HepG2 (cell line): ENCODE measurements around the gene TGFBI. TPM values are rescaled to one million over a fixed set of nuclear protein-coding genes. Genes with fewer than 3 reads are reported as not detected.

Source experiments
- ATAC-seq: fragments of 200-7000 bp; cut with Tn5 transposase; 3 replicates; pipeline ENCODE4 v1.9.1; 2020; ENCODE audit warnings: mild to moderate bottlenecking, moderate library complexity
- BruUV-seq: library from RNA; stranded (reverse); fragments of 400-500 nt; replicated peaks from 2 replicates; lab custom pipeline; 2021; lab: Mats Ljungman, UMichigan
- CTCF ChIA-PET: fragments of 300-600 bp; formaldehyde crosslinking; extraction: SDS; loops from one replicate; lab custom pipeline; 2021; ENCODE audit warnings: low total read pairs, inconsistent platforms, low intra/inter-chr PET ratio; lab: Yijun Ruan, JAX
- POLR2A ChIA-PET: fragments of 350-600 bp; sonication (Branson Sonifier 250); formaldehyde crosslinking; loops from one replicate; lab custom pipeline; 2020; ENCODE audit warnings: antibody characterized with exemption, inconsistent platforms; lab: Yijun Ruan, JAX
- DNase-seq: peaks from one replicate; pipeline ENCODE4 v3.0.0-alpha.2; 2015; ENCODE audit warnings: low spot score
- FAIRE-seq: peaks from 3 replicates; lab custom pipeline; 2011; peaks lifted over from hg19 to GRCh38; lab: Jason Lieb, UNC
- H2AFZ ChIP-seq: one replicate; pipeline ENCODE4 v1.6.1; 2011; ENCODE audit warnings: low read length, inconsistent platforms
- H3K27ac ChIP-seq: fragments of 300-600 bp; 3 replicates; pipeline ENCODE4 v1.8.0; 2011; ENCODE audit warnings: mixed run types, mild to moderate bottlenecking, mixed read lengths, low read length, inconsistent platforms; ENCODE audit not compliant: insufficient read depth; ENCODE audit errors: extremely low read length
- H3K27me3 ChIP-seq, 2 experiments: fragments of 200-600 bp in 1 of 2; 2 replicates in 1 of 2; 3 replicates in 1 of 2; pipeline versions ENCODE4 v1.6.0 to v1.8.0; 2011; ENCODE audit warnings: low read length in 2 of 2, mild to moderate bottlenecking in 2 of 2, moderate library complexity in 2 of 2, inconsistent platforms in 1 of 2; ENCODE audit not compliant: insufficient read depth in 2 of 2, control insufficient read depth in 1 of 2
- H3K36me3 ChIP-seq, 2 experiments: fragments of 200-600 bp in 1 of 2; replicated peaks in 1 of 2; 2 replicates in 1 of 2; 3 replicates in 1 of 2; pipeline versions ENCODE4 v1.5.1 to v1.8.0; 2011; ENCODE audit warnings: low read length in 2 of 2, inconsistent platforms in 1 of 2; ENCODE audit not compliant: insufficient read depth in 2 of 2, control insufficient read depth in 1 of 2
- H3K4me1 ChIP-seq: 2 replicates; pipeline ENCODE4 v1.5.1; 2012; ENCODE audit warnings: low read length, inconsistent platforms; ENCODE audit not compliant: insufficient read depth
- H3K4me2 ChIP-seq: 2 replicates; pipeline ENCODE4 v1.6.0; 2011; ENCODE audit warnings: low read depth, low read length, inconsistent platforms
- H3K4me3 ChIP-seq, 3 experiments: fragments of 200-600 bp in 1 of 3; sonication (generic), shearing (Covaris generic) in 1 of 3; replicated peaks in 1 of 3; 2 replicates each; pipeline ENCODE4 v1.5.1; 2011 to 2016; ENCODE audit warnings: low read length in 3 of 3, inconsistent platforms in 2 of 3, low read depth in 2 of 3, mild to moderate bottlenecking in 2 of 3, control low read depth in 1 of 3, mixed read lengths in 1 of 3; ENCODE audit not compliant: insufficient read depth in 1 of 3
- H3K79me2 ChIP-seq: one replicate; pipeline ENCODE4 v1.6.1; 2011; ENCODE audit warnings: low read length, inconsistent platforms; ENCODE audit not compliant: insufficient read depth
- H3K9ac ChIP-seq: 2 replicates; pipeline ENCODE4 v1.6.0; 2011; ENCODE audit warnings: mild to moderate bottlenecking, low read depth, low read length, inconsistent platforms; ENCODE audit not compliant: insufficient read depth
- H3K9me3 ChIP-seq: 2 replicates; pipeline ENCODE4 v1.5.1; 2012; ENCODE audit warnings: mild to moderate bottlenecking, low read length
- H4K20me1 ChIP-seq: 2 replicates; pipeline ENCODE4 v1.6.0; 2011; ENCODE audit warnings: inconsistent platforms, mild to moderate bottlenecking, low read length, moderate library complexity; ENCODE audit not compliant: insufficient read depth
- EHMT2 ChIP-seq: fragments of 200-600 bp; sonication (generic); IDR thresholded peaks from 2 replicates; pipeline ENCODE4 v1.7.0; 2017; ENCODE audit warnings: antibody characterized with exemption, low read depth, low read length, borderline replicate concordance
- HNRNPH1 ChIP-seq: fragments of 200-400 bp; formaldehyde crosslinking; optimal IDR thresholded peaks from 2 replicates; pipeline ENCODE3; 2017; ENCODE audit warnings: mild to moderate bottlenecking, low read depth, low read length
- MEIS2 ChIP-seq: sonication (generic); formaldehyde crosslinking; IDR thresholded peaks from 2 replicates; pipeline ENCODE4 v1.9.0; 2021; ENCODE audit warnings: mild to moderate bottlenecking, missing genetic modification reagents
- SPEN ChIP-seq: sonication (generic); formaldehyde crosslinking; IDR thresholded peaks from 2 replicates; pipeline ENCODE4 v1.5.1; 2020; ENCODE audit warnings: low read depth, mild to moderate bottlenecking, missing genetic modification reagents
- ZNF329 ChIP-seq: sonication (generic); formaldehyde crosslinking; IDR thresholded peaks from 2 replicates; pipeline ENCODE4 v1.9.0; 2021; ENCODE audit warnings: low read depth, mild to moderate bottlenecking, missing genetic modification reagents
- ZNF546 ChIP-seq: sonication (generic); formaldehyde crosslinking; conservative IDR thresholded peaks from 2 replicates; pipeline ENCODE4 v1.8.1; 2023; ENCODE audit warnings: mild to moderate bottlenecking, missing genetic modification reagents
- WGBS: methylation state at CpG from one replicate; pipeline ENCODE4 v1.1.6; 2017; ENCODE audit warnings: low lambda C conversion rate; 5-methylcytosine and 5-hydroxymethylcytosine counted together
- in situ Hi-C: cut with HindIII; loops from 2 replicates; pipeline ENCODE4 v1.10.0; 2017; ENCODE audit warnings: low pct_unique_long_range_greater_than_20kb; ENCODE audit not compliant: extremely low pct_ligation_motif_present
- intact Hi-C: fragments of 100-400 bp; cut with micrococcal nuclease; formaldehyde crosslinking; loops from one replicate; pipeline ENCODE4 v1.10.0; 2022; ENCODE audit not compliant: unreplicated experiment
- polyA plus RNA-seq, 8 experiments: library from polyadenylated mRNA; depleted of rRNA in 3 of 8; stranded (reverse) in 7 of 8; unstranded in 1 of 8; fragments of >200 nt; fragmentation: Illumina TruSeq in 4 of 8; extraction: Trizol in 4 of 8; gene quantifications; 2 replicates each; pipeline versions ENCODE4 v1.2.1 to v1.2.3, GENCODE V29; 2011 to 2016; ENCODE audit warnings: low read depth in 4 of 8, missing spikeins in 1 of 8, mixed read lengths in 1 of 8; ENCODE audit not compliant: insufficient read depth in 1 of 8
- total RNA-seq, 5 experiments: library from RNA; depleted of rRNA; stranded (reverse); fragments of >200 nt; fragmentation: Illumina TruSeq; extraction: Trizol; gene quantifications; 2 replicates each; pipeline ENCODE4 v1.2.3, GENCODE V29; 2016; ENCODE audit warnings: low read depth in 1 of 5
- TF ChIP-seq, protein P1 (sequence below): sonication (generic); formaldehyde crosslinking; IDR thresholded peaks from 2 replicates; pipeline ENCODE4 v1.4.0; 2020; ENCODE audit warnings: mild to moderate bottlenecking, missing genetic modification reagents
- TF ChIP-seq, protein P2 (sequence below): sonication (generic); formaldehyde crosslinking; IDR thresholded peaks from 2 replicates; pipeline ENCODE4 v1.5.0; 2020; ENCODE audit warnings: mild to moderate bottlenecking, low read depth, missing genetic modification reagents, borderline replicate concordance
- TF ChIP-seq, protein P3 (sequence below): sonication (generic); formaldehyde crosslinking; IDR thresholded peaks from 2 replicates; pipeline ENCODE4 v1.5.0; 2020; ENCODE audit warnings: missing genetic modification reagents
- TF ChIP-seq, protein P4 (sequence below): fragments of 450-650 bp; IDR thresholded peaks from 2 replicates; pipeline ENCODE4 v1.6.1; 2017; ENCODE audit warnings: mild to moderate bottlenecking

TGFBI gene
- total and polyA plus RNA-seq, 2 of the 13 experiments (the other 11 are each of a cell fraction or from before 2014, with no cell fraction given) = 275 to 457 TPM

DNA sequence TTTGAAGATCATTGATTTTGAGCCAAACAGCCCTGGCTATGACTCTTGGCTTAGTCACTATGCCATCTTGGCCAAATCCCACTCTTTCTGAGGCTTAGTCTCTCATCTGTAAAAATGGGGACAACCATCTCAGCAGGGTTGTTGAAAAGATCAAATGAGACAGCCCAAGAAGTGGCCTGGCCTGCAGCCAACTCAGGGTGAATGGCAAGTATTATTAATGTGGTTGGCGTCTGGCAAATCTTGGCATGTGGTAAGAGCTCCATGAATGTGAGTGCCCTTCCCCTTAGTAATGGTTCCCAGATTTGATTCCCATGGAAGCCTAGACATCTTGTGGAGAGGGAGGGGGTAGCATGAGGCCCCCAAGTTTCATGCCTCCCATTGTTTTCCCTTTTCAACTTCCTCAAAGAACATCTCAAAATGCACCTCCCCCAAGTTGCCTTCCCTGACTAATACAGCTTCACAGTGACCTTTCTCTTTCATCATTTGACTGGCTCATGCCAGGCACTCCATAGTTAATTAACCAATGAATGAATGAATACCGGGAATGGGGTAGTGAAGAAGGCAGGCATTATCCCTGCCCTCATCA lies 11.8 kb upstream of the TGFBI start:
- DNase-seq (no peak), FAIRE-seq (no peak), ATAC-seq (no peak)
- no peak overlapping the region for H3K27ac ChIP-seq
- 89% methylated on average over 2 of the region's 2 CpGs for WGBS
- H3K4me3 ChIP-seq = no peak overlapping the region
- no peak overlapping the region for H2AFZ ChIP-seq
- no peaks in the 10 kb centered on the region for H3K27me3 ChIP-seq
- ChIA-PET POLR2A (no interaction called here), CTCF (no interaction called here)
- H4K20me1 ChIP-seq = no peaks in the 10 kb centered on the region
- H3K9me3 ChIP-seq = no peaks in the 10 kb centered on the region
- H3K9ac ChIP-seq = no peak overlapping the region
- no peaks in the 10 kb centered on the region for H3K36me3 ChIP-seq
- no peak for TF ChIP-seq EHMT2
- no peak for TF ChIP-seq HNRNPH1
- TF ChIP-seq ZNF546 = no peak
- TF ChIP-seq, protein P1, sequence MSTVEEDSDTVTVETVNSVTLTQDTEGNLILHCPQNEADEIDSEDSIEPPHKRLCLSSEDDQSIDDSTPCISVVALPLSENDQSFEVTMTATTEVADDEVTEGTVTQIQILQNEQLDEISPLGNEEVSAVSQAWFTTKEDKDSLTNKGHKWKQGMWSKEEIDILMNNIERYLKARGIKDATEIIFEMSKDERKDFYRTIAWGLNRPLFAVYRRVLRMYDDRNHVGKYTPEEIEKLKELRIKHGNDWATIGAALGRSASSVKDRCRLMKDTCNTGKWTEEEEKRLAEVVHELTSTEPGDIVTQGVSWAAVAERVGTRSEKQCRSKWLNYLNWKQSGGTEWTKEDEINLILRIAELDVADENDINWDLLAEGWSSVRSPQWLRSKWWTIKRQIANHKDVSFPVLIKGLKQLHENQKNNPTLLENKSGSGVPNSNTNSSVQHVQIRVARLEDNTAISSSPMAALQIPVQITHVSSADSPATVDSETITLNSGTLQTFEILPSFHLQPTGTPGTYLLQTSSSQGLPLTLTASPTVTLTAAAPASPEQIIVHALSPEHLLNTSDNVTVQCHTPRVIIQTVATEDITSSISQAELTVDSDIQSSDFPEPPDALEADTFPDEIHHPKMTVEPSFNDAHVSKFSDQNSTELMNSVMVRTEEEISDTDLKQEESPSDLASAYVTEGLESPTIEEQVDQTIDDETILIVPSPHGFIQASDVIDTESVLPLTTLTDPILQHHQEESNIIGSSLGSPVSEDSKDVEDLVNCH (CRISPR knock-in tag) = no peak
- TF ChIP-seq SPEN (CRISPR knock-in tag) = no peak
- TF ChIP-seq, protein P2, sequence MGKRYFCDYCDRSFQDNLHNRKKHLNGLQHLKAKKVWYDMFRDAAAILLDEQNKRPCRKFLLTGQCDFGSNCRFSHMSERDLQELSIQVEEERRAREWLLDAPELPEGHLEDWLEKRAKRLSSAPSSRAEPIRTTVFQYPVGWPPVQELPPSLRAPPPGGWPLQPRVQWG = no peak
- no peak for TF ChIP-seq ZNF329 (CRISPR knock-in tag)
- TF ChIP-seq MEIS2 (CRISPR knock-in tag) = no peak
- TF ChIP-seq, protein P3, sequence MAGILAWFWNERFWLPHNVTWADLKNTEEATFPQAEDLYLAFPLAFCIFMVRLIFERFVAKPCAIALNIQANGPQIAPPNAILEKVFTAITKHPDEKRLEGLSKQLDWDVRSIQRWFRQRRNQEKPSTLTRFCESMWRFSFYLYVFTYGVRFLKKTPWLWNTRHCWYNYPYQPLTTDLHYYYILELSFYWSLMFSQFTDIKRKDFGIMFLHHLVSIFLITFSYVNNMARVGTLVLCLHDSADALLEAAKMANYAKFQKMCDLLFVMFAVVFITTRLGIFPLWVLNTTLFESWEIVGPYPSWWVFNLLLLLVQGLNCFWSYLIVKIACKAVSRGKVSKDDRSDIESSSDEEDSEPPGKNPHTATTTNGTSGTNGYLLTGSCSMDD (CRISPR knock-in tag) = no peak
- TF ChIP-seq, protein P4, sequence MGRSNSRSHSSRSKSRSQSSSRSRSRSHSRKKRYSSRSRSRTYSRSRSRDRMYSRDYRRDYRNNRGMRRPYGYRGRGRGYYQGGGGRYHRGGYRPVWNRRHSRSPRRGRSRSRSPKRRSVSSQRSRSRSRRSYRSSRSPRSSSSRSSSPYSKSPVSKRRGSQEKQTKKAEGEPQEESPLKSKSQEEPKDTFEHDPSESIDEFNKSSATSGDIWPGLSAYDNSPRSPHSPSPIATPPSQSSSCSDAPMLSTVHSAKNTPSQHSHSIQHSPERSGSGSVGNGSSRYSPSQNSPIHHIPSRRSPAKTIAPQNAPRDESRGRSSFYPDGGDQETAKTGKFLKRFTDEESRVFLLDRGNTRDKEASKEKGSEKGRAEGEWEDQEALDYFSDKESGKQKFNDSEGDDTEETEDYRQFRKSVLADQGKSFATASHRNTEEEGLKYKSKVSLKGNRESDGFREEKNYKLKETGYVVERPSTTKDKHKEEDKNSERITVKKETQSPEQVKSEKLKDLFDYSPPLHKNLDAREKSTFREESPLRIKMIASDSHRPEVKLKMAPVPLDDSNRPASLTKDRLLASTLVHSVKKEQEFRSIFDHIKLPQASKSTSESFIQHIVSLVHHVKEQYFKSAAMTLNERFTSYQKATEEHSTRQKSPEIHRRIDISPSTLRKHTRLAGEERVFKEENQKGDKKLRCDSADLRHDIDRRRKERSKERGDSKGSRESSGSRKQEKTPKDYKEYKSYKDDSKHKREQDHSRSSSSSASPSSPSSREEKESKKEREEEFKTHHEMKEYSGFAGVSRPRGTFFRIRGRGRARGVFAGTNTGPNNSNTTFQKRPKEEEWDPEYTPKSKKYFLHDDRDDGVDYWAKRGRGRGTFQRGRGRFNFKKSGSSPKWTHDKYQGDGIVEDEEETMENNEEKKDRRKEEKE = no peak
- H3K79me2 ChIP-seq = no peaks in the 10 kb centered on the region
- intact Hi-C loops (no loop called here), in situ Hi-C loops (no loop called here)
- no peak overlapping the region for H3K4me2 ChIP-seq
- H3K4me1 ChIP-seq = peaks cover 33% of the 10 kb centered on the region
- no TSS peak for BruUV-seq
